ENCODE data around the gene PPP1R27.
A peak's percentile ranks its signal among the peaks of the same experiment; 100 is the strongest.

Gene PPP1R27

GRCh38 chr17:81825841-81826466, 8.9 kb downstream of the PPP1R27 start:
- H3K4me3 Mint-ChIP-seq, result no peak overlapping the region
- H3K27me3 Mint-ChIP-seq (ENCODE audit: low read depth), result no peaks in the 10 kb centered on the region
- H3K36me3 Mint-ChIP-seq (ENCODE audit: low read depth), result no peaks in the 10 kb centered on the region
- H3K27ac Mint-ChIP-seq, result no peak overlapping the region
- no peaks in the 10 kb centered on the region for H3K4me1 Mint-ChIP-seq (ENCODE audit: low read depth)
- no peaks in the 10 kb centered on the region for H3K9me3 Mint-ChIP-seq
- no peak for DNase-seq (ENCODE audit: low spot score)

DNA sequence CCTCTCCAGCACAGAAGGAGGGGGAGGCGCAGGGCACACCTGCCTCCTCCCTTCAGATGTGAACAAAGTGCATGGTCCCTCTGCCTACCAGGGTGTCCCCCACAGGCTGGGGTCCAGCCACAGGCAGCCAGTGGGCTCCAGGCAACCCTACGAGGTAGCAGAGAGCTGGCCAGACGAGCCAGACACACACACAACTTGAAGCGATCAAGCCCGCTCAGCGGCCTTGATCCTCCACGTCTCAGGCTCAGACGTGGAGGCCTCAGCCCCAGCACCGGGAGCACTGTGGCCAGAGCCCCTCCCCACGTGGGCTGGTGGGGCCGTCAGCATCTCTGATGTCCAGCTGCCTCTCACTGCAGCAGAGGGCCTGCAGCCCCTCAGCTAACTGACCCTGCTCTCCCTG, 10.3 kb downstream of the PPP1R27 start:
- Mint-ChIP-seq H3K27ac (no peak overlapping the region), H3K4me3 (no peak overlapping the region), H3K4me1 (ENCODE audit: low read depth) (no peaks in the 10 kb centered on the region), H3K27me3 (ENCODE audit: low read depth) (no peaks in the 10 kb centered on the region), H3K36me3 (ENCODE audit: low read depth) (no peaks in the 10 kb centered on the region), H3K9me3 (no peaks in the 10 kb centered on the region)
- DNase-seq (ENCODE audit: low spot score), result no peak

- peak overlapping the region; percentile 32 for H3K27ac Mint-ChIP-seq
- no peaks in the 10 kb centered on the region for H3K36me3 Mint-ChIP-seq (ENCODE audit: low read depth)
- no peak overlapping the region for H3K4me3 Mint-ChIP-seq
- no peaks in the 10 kb centered on the region for H3K4me1 Mint-ChIP-seq (ENCODE audit: low read depth)
- no peak for DNase-seq (ENCODE audit: low spot score)
- H3K9me3 Mint-ChIP-seq, result no peaks in the 10 kb centered on the region
- no peaks in the 10 kb centered on the region for H3K27me3 Mint-ChIP-seq (ENCODE audit: low read depth)
Observed at GRCh38 chr17:81823820-81824550, 10.9 kb downstream of the PPP1R27 start.

DNA sequence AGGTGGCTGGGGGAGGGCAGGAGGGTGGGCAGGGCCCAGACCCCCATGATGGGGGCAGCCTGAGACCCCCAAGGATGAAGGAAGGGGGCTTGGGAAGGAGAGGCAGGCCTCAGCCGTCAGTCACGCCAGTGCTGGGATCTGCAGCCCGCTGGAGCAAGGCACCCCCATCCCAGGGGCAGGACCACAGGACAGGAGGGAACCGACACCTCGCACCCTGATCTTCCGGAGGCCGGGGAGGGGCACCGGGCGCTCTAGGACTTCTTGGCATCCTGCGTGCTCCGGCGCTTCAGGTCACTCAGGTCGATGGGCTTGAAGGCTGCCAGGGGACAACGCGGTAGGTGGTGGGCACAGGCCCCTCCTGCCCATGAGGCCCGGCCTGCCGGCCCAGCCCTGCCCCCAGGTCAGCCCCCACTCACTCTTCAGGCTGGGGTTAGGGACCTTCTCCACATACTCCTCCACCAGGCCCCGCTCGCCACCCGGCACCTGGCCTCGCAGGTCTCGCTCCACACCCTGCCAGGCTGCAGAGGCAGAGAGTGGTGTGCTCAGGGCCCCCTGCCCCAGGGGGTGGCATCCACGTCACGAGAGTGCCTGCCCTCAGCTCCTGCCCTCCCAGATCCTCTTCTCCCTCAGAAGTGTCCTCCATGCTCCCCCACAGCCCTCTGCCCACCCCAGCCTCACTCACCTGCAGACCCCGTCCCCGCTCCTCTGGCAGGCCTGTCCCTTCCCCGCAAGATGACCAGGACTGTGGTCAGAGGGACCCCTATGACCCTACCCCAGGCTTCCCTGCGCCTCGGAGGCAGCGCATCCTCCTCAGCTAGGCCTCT, 11.6 kb downstream of the PPP1R27 start:
- DNase-seq (ENCODE audit: low spot score), result no peak
- no peaks in the 10 kb centered on the region for H3K4me1 Mint-ChIP-seq (ENCODE audit: low read depth)
- no peaks in the 10 kb centered on the region for H3K27me3 Mint-ChIP-seq (ENCODE audit: low read depth)
- H3K9me3 Mint-ChIP-seq, result no peaks in the 10 kb centered on the region
- peak overlapping the region; percentile 32 for H3K27ac Mint-ChIP-seq
- H3K4me3 Mint-ChIP-seq, result no peak overlapping the region
- no peaks in the 10 kb centered on the region for H3K36me3 Mint-ChIP-seq (ENCODE audit: low read depth)

DNA sequence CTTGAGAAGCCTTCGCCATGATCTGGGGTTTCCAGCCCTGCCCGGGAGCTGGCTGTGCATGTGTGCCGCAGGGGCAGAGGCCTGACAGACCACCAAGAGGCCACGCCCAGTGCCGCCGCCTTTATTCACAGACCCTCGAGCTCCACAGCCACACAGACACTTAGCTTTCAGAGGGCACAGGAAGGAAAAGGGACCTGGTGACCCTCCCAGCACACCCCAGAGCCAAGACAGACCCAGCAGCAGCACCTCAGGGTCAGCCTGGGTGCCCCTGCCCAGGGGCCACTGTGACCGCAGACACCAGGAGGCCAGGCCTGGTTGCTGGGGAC, 12.6 kb downstream of the PPP1R27 start:
- no peak overlapping the region for H3K27ac Mint-ChIP-seq
- peaks cover 4% of the 10 kb centered on the region for H3K27me3 Mint-ChIP-seq (ENCODE audit: low read depth)
- H3K9me3 Mint-ChIP-seq, result no peaks in the 10 kb centered on the region
- DNase-seq (ENCODE audit: low spot score), result no peak
- H3K4me3 Mint-ChIP-seq, result no peak overlapping the region
- no peaks in the 10 kb centered on the region for H3K36me3 Mint-ChIP-seq (ENCODE audit: low read depth)
- H3K4me1 Mint-ChIP-seq (ENCODE audit: low read depth), result no peaks in the 10 kb centered on the region

- H3K27ac Mint-ChIP-seq, result no peak overlapping the region
- no peaks in the 10 kb centered on the region for H3K36me3 Mint-ChIP-seq (ENCODE audit: low read depth)
- no peaks in the 10 kb centered on the region for H3K4me1 Mint-ChIP-seq (ENCODE audit: low read depth)
- H3K9me3 Mint-ChIP-seq, result no peaks in the 10 kb centered on the region
- DNase-seq (ENCODE audit: low spot score), result no peak
- no peak overlapping the region for H3K4me3 Mint-ChIP-seq
- peaks cover 5% of the 10 kb centered on the region for H3K27me3 Mint-ChIP-seq (ENCODE audit: low read depth)
Observed at GRCh38 chr17:81821603-81822311, 13.1 kb downstream of the PPP1R27 start.

DNA sequence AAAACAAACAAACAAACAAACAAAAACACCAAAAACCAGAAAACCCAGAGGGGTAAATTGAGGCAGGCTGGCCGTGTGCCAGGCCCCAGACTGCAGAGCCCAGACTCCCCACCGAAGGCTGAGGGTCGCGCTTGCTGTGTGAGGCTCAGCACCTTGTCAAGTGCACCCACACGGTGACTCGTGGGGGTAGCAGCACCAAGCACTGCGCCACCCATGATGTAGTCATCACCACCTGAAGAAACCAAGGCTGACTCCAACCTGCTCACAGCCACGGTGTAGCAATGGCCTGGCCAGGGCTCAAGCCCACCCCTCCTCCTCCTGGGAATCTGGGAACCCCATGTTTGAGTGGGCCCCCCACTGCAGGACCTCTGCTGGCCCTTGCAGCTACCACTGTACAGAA, 13.7 kb downstream of the PPP1R27 start:
- no peak overlapping the region for H3K4me3 Mint-ChIP-seq
- H3K27me3 Mint-ChIP-seq (ENCODE audit: low read depth), result peaks cover 9% of the 10 kb centered on the region
- H3K4me1 Mint-ChIP-seq (ENCODE audit: low read depth), result no peaks in the 10 kb centered on the region
- H3K9me3 Mint-ChIP-seq, result no peaks in the 10 kb centered on the region
- no peak overlapping the region for H3K27ac Mint-ChIP-seq
- H3K36me3 Mint-ChIP-seq (ENCODE audit: low read depth), result no peaks in the 10 kb centered on the region
- no peak for DNase-seq (ENCODE audit: low spot score)

DNA sequence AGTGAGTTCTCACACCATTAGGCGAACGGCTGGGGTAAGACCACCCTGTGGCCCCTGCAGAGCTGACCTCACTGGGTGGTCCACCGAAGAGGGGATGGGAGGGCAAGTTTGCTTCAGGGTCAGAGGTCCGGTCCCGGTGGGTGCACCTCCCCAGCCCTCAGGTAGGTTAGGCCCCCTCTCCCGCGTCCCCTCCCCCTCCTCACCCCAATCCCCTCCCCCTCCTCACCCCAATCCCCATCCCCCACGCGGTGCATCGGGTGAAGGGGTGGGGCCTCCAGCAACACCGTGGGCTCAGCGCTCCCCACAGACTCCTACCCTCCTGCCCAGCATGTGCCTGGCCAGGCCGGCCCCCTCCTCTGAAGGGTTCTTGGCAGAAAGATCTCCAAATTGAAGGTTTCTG, 15.1 kb downstream of the PPP1R27 start:
- Mint-ChIP-seq H3K27ac (no peak overlapping the region), H3K9me3 (no peaks in the 10 kb centered on the region), H3K36me3 (ENCODE audit: low read depth) (no peaks in the 10 kb centered on the region)

GRCh38 chr17:81817758-81818147, 17.1 kb downstream of the PPP1R27 start:
- DNase-seq (ENCODE audit: low spot score), result no peak
- H3K27ac Mint-ChIP-seq, result no peak overlapping the region
- no peaks in the 10 kb centered on the region for H3K9me3 Mint-ChIP-seq
- no peaks in the 10 kb centered on the region for H3K36me3 Mint-ChIP-seq (ENCODE audit: low read depth)
- H3K4me3 Mint-ChIP-seq, result no peak overlapping the region
- peaks cover 10% of the 10 kb centered on the region for H3K27me3 Mint-ChIP-seq (ENCODE audit: low read depth)
- H3K4me1 Mint-ChIP-seq (ENCODE audit: low read depth), result no peaks in the 10 kb centered on the region

More for the DNA sequence above, 15.1 kb downstream of the PPP1R27 start:
- H3K27me3 Mint-ChIP-seq (ENCODE audit: low read depth), result peaks cover 10% of the 10 kb centered on the region
- no peak for DNase-seq (ENCODE audit: low spot score)
- H3K4me1 Mint-ChIP-seq (ENCODE audit: low read depth), result no peaks in the 10 kb centered on the region
- H3K4me3 Mint-ChIP-seq, result no peak overlapping the region

- Mint-ChIP-seq H3K27ac (no peak overlapping the region), H3K27me3 (ENCODE audit: low read depth) (peaks cover 10% of the 10 kb centered on the region), H3K9me3 (no peaks in the 10 kb centered on the region), H3K4me1 (ENCODE audit: low read depth) (no peaks in the 10 kb centered on the region), H3K36me3 (ENCODE audit: low read depth) (no peaks in the 10 kb centered on the region), H3K4me3 (no peak overlapping the region)
- DNase-seq (ENCODE audit: low spot score), result no peak
Observed at GRCh38 chr17:81815646-81815986, 19.2 kb downstream of the PPP1R27 start.

DNA sequence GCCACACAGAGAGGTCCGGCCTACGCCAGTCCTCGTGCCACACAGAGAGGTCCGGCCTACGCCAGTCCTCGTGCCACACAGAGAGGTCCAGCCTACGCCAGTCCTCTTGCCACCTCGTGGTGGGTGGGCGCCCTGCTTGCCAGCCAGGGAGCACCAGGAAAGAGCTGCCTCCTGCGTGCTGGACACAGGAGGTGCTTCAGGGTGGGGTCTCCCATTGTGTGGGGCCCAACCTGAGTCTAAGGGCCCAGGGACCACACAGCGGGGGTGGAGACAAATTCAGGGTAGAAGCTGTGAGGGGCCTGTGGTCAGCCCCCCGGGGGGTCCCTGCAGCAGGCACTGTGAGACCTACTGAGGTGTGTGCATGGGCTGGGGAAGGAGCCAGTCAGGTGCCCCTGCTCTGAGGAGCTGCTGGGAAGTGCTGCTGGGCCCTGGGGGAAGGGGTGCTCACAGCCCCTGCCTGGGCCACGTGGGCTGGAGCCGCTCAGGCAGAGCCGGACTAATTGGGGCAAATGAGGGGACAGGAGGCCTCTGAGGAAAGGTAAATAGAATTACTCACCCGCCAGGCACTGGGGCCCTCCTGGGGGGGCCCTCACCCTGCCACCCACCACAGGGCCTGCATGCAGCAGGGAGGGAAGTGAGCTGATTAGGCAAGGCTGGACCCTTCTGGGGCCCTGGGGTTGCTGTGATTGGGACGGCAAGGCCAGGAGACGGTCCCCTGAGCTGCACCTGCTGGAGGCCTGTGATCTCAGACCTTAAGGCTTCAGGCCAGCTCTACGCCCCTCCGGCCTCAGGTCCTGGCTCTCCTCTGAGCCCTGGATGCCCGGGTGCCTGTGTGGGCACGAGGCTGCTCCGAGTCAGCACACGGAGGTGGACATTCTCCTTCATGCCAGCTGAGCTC, 19.9 kb downstream of the PPP1R27 start:
- Mint-ChIP-seq H3K4me1 (ENCODE audit: low read depth) (no peaks in the 10 kb centered on the region), H3K27me3 (ENCODE audit: low read depth) (peaks cover 10% of the 10 kb centered on the region), H3K36me3 (ENCODE audit: low read depth) (no peaks in the 10 kb centered on the region), H3K4me3 (no peak overlapping the region), H3K9me3 (no peaks in the 10 kb centered on the region), H3K27ac (no peak overlapping the region)
- DNase-seq (ENCODE audit: low spot score), result no peak

DNA sequence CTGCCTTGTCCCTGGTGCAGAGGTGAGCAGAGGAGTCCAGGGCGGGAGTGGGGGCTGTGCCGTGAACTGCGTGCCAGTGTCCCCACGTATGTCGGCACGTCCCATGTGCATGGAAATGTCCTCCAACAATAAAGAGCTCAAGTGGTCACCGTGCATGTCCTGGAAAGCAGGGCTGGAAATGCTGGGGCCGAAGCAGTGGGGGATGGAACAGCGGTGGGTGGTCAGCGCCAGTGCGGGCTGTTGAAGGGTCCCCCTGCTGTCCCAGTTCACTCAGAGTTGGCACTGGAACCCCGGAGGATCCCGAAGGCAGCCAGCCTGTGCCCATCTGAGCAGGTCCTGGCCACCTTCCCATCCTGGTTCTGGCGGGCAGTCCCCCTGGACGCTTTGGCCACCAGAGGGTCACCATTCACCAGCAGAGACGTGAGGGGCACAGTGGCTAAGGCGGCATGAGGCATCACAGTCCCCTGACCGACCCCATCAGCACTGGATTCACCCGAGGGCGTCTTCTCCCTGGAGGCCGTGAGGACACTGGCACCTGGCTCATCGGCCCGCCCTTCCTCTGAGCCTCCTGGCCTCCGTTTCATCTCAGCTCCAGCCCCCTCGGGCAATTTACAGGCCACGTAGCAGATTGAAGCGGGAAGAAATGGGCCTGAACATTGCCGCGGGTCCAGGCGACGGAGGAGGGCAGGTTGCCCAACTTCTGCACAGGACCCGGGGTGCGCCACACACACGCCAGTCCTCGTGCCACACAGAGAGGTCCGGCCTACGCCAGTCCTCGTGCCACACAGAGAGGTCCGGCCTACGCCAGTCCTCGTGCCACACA, 20.8 kb downstream of the PPP1R27 start:
- H3K9me3 Mint-ChIP-seq, result no peaks in the 10 kb centered on the region

DNA sequence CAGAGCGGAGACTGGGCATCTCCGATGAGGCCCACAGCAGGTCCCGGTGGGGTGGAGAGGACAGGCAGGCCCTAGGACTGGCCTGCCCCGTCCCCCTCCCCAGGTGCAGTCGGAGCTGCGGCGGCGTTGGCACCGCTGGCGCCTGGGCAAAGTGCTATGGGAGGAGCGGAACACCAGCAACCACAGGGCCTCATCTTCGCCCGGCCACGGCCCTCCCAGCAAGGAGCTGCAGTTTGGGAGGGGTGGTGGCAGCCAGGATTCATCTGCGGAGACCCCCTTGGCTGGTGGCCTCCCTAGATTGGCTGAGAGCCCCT, 21.5 kb downstream of the PPP1R27 start:
- Mint-ChIP-seq H3K4me1 (ENCODE audit: low read depth) (no peaks in the 10 kb centered on the region), H3K27ac (no peak overlapping the region), H3K36me3 (ENCODE audit: low read depth) (no peaks in the 10 kb centered on the region), H3K27me3 (ENCODE audit: low read depth) (peaks cover 12% of the 10 kb centered on the region), H3K9me3 (no peaks in the 10 kb centered on the region), H3K4me3 (no peak overlapping the region)
- no peak for DNase-seq (ENCODE audit: low spot score)

More for the DNA sequence above, 20.8 kb downstream of the PPP1R27 start:
- Mint-ChIP-seq H3K4me3 (no peak overlapping the region), H3K27me3 (ENCODE audit: low read depth) (peaks cover 11% of the 10 kb centered on the region), H3K27ac (no peak overlapping the region), H3K36me3 (ENCODE audit: low read depth) (no peaks in the 10 kb centered on the region), H3K4me1 (ENCODE audit: low read depth) (no peaks in the 10 kb centered on the region)
- no peak for DNase-seq (ENCODE audit: low spot score)
